Measurements from ENCODE around the gene SLC8A1. TPM values are rescaled to one million over a fixed set of nuclear protein-coding genes. Genes with fewer than 3 reads are reported as not detected.

The SLC8A1 gene
- total RNA-seq, 1 donor from 2014 or later: 82.9 TPM

- DNase-seq (ENCODE audit: low spot score): no peak
Observed at GRCh38 chr2:40458271-40458794, 6.4 kb upstream of the SLC8A1 start.

- DNase-seq (ENCODE audit: low spot score): no peak
Observed at GRCh38 chr2:40457837-40458236, 5.9 kb upstream of the SLC8A1 start.

GRCh38 chr2:40457366-40457765 lies 5.5 kb upstream of the SLC8A1 start:
- DNase-seq (ENCODE audit: low spot score): no peak

GRCh38 chr2:40456926-40457325 lies 5.0 kb upstream of the SLC8A1 start:
- DNase-seq (ENCODE audit: low spot score): no peak

GRCh38 chr2:40455661-40456060 lies 3.8 kb upstream of the SLC8A1 start:
- DNase-seq (ENCODE audit: low spot score): no peak

GRCh38 chr2:40454321-40454720 lies 2.4 kb upstream of the SLC8A1 start:
- DNase-seq (ENCODE audit: low spot score): no peak

GRCh38 chr2:40452786-40453185 lies 896 bp upstream of the SLC8A1 start:
- no peak for DNase-seq (ENCODE audit: low spot score)

GRCh38 chr2:40450796-40451430 lies 977 bp downstream of the SLC8A1 start:
- no peak for DNase-seq (ENCODE audit: low spot score)

GRCh38 chr2:40450066-40450795 lies 1.7 kb downstream of the SLC8A1 start:
- no peak for DNase-seq (ENCODE audit: low spot score)

GRCh38 chr2:40448476-40449079 lies 3.3 kb downstream of the SLC8A1 start:
- DNase-seq (ENCODE audit: low spot score): no peak

GRCh38 chr2:40445467-40445866 lies 6.4 kb downstream of the SLC8A1 start:
- DNase-seq (ENCODE audit: low spot score): no peak

- no peak for DNase-seq (ENCODE audit: low spot score)
Observed at GRCh38 chr2:40440835-40441234, 11.1 kb downstream of the SLC8A1 start.

- no peak for DNase-seq (ENCODE audit: low spot score)
Observed at GRCh38 chr2:40439473-40439872, 12.4 kb downstream of the SLC8A1 start.

- DNase-seq (ENCODE audit: low spot score): no peak
Observed at GRCh38 chr2:40436093-40436475, 15.8 kb downstream of the SLC8A1 start.

GRCh38 chr2:40435426-40436092 lies 16.3 kb downstream of the SLC8A1 start:
- no peak for DNase-seq (ENCODE audit: low spot score)

GRCh38 chr2:40434731-40435271 lies 17.1 kb downstream of the SLC8A1 start:
- no peak for DNase-seq (ENCODE audit: low spot score)

- DNase-seq (ENCODE audit: low spot score): no peak
Observed at GRCh38 chr2:40433736-40434135, 18.2 kb downstream of the SLC8A1 start.

- DNase-seq (ENCODE audit: low spot score): no peak
Observed at GRCh38 chr2:40432921-40433483, 18.9 kb downstream of the SLC8A1 start.

- DNase-seq (ENCODE audit: low spot score): no peak
Observed at GRCh38 chr2:40431600-40431955, 20.3 kb downstream of the SLC8A1 start.

GRCh38 chr2:40430776-40431599 lies 20.9 kb downstream of the SLC8A1 start:
- no peak for DNase-seq (ENCODE audit: low spot score)

GRCh38 chr2:40428439-40428838 lies 23.5 kb downstream of the SLC8A1 start:
- DNase-seq (ENCODE audit: low spot score): no peak

Data from mucosa of gallbladder (tissue), 1 donor.